Fibroblast of mammary gland (primary cell): ENCODE measurements around the gene FUT6.
"Not testable (repeated sequence)": the region's sequence is repeated elsewhere in the genome, so short reads cannot be mapped to it uniquely, and the experiment has no call there.

Source experiments
- DNase-seq: peaks from one replicate; pipeline ENCODE4 v3.0.0-alpha.2; 2010; ENCODE audit warnings: low read depth
- H3K4me3 ChIP-seq: 2 replicates; pipeline ENCODE4 v1.5.1; 2011; ENCODE audit warnings: low read depth, mild to moderate bottlenecking, low read length, moderate library complexity; ENCODE audit not compliant: control insufficient read depth
- CTCF ChIP-seq: conservative IDR thresholded peaks from 2 replicates; pipeline ENCODE4 v1.5.1; 2011; ENCODE audit warnings: low read depth, low read length, inconsistent platforms; ENCODE audit not compliant: control insufficient read depth, insufficient read depth

FUT6 gene

GRCh38 chr19:5864725-5865486, 25.4 kb upstream of the FUT6 start:
- H3K4me3 ChIP-seq = no peak overlapping the region
- no peak for TF ChIP-seq CTCF

GRCh38 chr19:5864013-5864720, 24.7 kb upstream of the FUT6 start:
- no peak for TF ChIP-seq CTCF
- H3K4me3 ChIP-seq = no peak overlapping the region
- no peak for DNase-seq

More at GRCh38 chr19:5864725-5865486, 25.4 kb upstream of the FUT6 start:
- DNase-seq = no peak

- no peak for DNase-seq
- no peak for TF ChIP-seq CTCF
- no peak overlapping the region for H3K4me3 ChIP-seq
Measured at GRCh38 chr19:5863030-5863665, 23.6 kb upstream of the FUT6 start.

GRCh38 chr19:5857203-5858081, 17.9 kb upstream of the FUT6 start:
- no peak for DNase-seq
- no peak for TF ChIP-seq CTCF
- no peak overlapping the region for H3K4me3 ChIP-seq

GRCh38 chr19:5855151-5855550, 15.6 kb upstream of the FUT6 start:
- DNase-seq, H3K4me3 ChIP-seq: not testable (repeated sequence)

GRCh38 chr19:5854121-5854520, 14.6 kb upstream of the FUT6 start:
- not testable (repeated sequence) for DNase-seq, H3K4me3 ChIP-seq

- no peak within 1 kb of the TSS for H3K4me3 ChIP-seq
- TF ChIP-seq CTCF = no peak
- no peak for DNase-seq
Measured at GRCh38 chr19:5851302-5851701, 11.8 kb upstream of the FUT6 start, which contains the start of gene FUT3. Gene FUT3, minus strand, starts transcription at chr19:5851449.
